ENCODE measurements around the gene PIK3R1. TPM values are rescaled to one million over a fixed set of nuclear protein-coding genes. Genes with fewer than 3 reads are reported as not detected.

PIK3R1 gene
- total and polyA plus RNA-seq, 10 donors, result 4.9 to 200 (median 108) TPM

DNA sequence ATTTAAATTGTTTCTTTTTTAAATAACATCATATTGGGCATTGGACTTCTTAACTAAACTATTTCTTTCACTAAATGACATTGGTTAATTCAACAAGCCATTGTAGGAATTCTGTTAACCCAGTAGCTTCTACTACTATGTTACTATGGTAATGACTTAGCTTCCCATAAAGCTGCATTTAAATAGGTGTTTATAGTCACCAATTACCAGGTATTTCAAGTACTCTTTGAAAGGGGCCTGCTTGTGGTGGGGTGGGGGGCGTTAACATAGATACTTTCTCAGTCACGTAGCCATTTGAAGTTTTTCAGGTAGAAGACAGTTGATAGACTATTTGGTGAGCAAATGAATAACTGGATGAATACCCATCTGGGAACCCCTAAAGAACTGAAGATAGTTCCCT lies 34.0 kb downstream of the PIK3R1 start:
- H3K27me3 ChIP-seq (replicated peaks in 1 of 7), result no peaks in the 10 kb centered on the region
- TF ChIP-seq, protein P1, sequence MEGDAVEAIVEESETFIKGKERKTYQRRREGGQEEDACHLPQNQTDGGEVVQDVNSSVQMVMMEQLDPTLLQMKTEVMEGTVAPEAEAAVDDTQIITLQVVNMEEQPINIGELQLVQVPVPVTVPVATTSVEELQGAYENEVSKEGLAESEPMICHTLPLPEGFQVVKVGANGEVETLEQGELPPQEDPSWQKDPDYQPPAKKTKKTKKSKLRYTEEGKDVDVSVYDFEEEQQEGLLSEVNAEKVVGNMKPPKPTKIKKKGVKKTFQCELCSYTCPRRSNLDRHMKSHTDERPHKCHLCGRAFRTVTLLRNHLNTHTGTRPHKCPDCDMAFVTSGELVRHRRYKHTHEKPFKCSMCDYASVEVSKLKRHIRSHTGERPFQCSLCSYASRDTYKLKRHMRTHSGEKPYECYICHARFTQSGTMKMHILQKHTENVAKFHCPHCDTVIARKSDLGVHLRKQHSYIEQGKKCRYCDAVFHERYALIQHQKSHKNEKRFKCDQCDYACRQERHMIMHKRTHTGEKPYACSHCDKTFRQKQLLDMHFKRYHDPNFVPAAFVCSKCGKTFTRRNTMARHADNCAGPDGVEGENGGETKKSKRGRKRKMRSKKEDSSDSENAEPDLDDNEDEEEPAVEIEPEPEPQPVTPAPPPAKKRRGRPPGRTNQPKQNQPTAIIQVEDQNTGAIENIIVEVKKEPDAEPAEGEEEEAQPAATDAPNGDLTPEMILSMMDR (IDR thresholded peaks at IDR 0.05 in 8 of 11, conservative IDR thresholded peaks at IDR 0.05 in 3 of 11), result no peak
- TF ChIP-seq POLR2AphosphoS5 (IDR thresholded peaks at IDR 0.05) (no peak), POLR2A (IDR thresholded peaks at IDR 0.05) (no peak)

DNA sequence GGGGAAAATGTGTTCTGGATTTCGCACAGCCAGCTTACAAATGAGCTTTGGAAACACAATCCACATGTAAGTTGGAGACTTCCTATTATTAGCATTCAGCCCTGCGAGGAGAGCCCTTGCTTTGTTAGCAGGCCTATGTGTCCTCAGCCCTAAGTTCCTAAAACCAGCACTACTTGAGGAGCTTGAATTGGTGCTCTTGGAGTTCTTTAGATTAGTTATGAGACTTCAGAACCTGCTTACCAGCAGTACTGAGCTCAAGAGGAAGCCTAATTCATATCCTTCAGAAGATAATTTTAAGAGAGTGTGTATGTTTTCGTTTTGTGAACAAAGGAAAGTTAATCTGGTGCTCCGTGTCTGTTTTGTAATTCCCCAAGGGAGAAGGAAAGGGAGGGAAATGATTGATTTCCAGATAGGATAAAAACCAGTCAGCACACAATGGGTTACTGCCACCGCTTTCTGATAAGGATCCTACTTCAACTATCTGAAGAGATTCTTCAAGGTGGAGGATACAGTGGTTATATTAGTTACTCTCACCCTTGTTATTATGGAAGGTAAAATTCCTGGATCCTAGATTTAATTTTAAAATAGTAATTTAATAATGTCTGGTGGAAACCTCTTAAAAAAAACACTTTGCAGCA lies 35.2 kb downstream of the PIK3R1 start:
- Histone ChIP-seq H3K27me3 (replicated peaks in 1 of 7) (no peaks in the 10 kb centered on the region), H3K4me1 (peaks cover 29 to 100% (median 83%) of the 10 kb centered on the region in 6 donors), H3K27ac (peak overlapping the region in 7 of 8 donors; percentile 49 to 75 (median 66)), H3K4me3 (no peak overlapping the region), H3K36me3 (no peaks in the 10 kb centered on the region), H3K9me3 (no peaks in the 10 kb centered on the region)
- 55 to 62% (median 59%) methylated on average over 5 of the region's 5 CpGs for WGBS, 5 donors
- TF ChIP-seq POLR2A (IDR thresholded peaks at IDR 0.05), result no peak
- TF ChIP-seq, protein P1 (IDR thresholded peaks at IDR 0.05 in 8 of 11, conservative IDR thresholded peaks at IDR 0.05 in 3 of 11), result no peak
- TF ChIP-seq POLR2AphosphoS5 (IDR thresholded peaks at IDR 0.05), result no peak
- DNase-seq, result no peak
- intact Hi-C loops (cut with DNase I; ENCODE audit: low total_unique reads), result loop anchor here (10.0 kb wide), 1 partner anchor 1006 kb away; no protein-coding TSS in a partner anchor

More for the DNA sequence above, 34.0 kb downstream of the PIK3R1 start:
- H3K36me3 ChIP-seq, result no peaks in the 10 kb centered on the region
- intact Hi-C loops (cut with DNase I; ENCODE audit: low total_unique reads), result no loop called here
- H3K9me3 ChIP-seq, result no peaks in the 10 kb centered on the region
- DNase-seq, result no peak
- H3K27ac ChIP-seq, result peak overlapping the region in 4 of 8 donors; percentile 49 to 75 (median 64)
- H3K4me1 ChIP-seq, result peaks cover 29 to 100% (median 84%) of the 10 kb centered on the region in 6 donors
- no peak overlapping the region for H3K4me3 ChIP-seq
- 70 to 95% (median 88%) methylated on average over 2 of the region's 2 CpGs for WGBS, 5 donors

DNA sequence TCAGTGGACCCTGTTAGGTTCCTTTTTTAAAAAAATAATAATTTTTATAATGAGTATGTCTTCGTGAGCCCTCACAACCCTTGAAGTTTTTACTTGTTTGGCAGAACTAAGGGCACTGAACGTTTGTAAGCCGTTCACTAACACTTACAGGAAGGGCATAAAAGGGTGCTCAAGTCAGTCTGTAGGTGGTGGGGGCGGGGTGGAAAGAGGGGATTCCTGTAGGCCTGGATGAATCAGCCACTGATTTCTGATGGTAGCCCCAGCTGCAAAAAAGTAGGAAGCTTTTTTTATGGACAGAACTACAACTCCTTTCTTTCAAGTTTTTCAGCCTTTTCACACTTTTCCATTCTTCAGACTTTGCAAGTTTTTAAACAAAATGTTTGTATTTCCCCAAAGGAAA lies 35.8 kb downstream of the PIK3R1 start:
- intact Hi-C loops (cut with DNase I; ENCODE audit: low total_unique reads), result loop anchor here (10.0 kb wide), 1 partner anchor 1007 kb away; no protein-coding TSS in a partner anchor
- no peak overlapping the region for H3K4me3 ChIP-seq
- DNase-seq, result no peak

More for the DNA sequence above, 35.8 kb downstream of the PIK3R1 start:
- Histone ChIP-seq H3K9me3 (no peaks in the 10 kb centered on the region), H3K27ac (peak overlapping the region; percentile 1 to 75 (median 66)), H3K36me3 (no peaks in the 10 kb centered on the region), H3K4me1 (peaks cover 32 to 100% (median 87%) of the 10 kb centered on the region in 6 donors), H3K27me3 (replicated peaks in 1 of 7) (no peaks in the 10 kb centered on the region)
- 15 to 26% (median 25%) methylated on average over 4 of the region's 4 CpGs for WGBS, 5 donors
- TF ChIP-seq POLR2A (IDR thresholded peaks at IDR 0.05), result no peak
- TF ChIP-seq, protein P1 (IDR thresholded peaks at IDR 0.05 in 8 of 11, conservative IDR thresholded peaks at IDR 0.05 in 3 of 11), result no peak
- no peak for TF ChIP-seq POLR2AphosphoS5 (IDR thresholded peaks at IDR 0.05)
